Measurements from ENCODE around the gene CWF19L2. TPM values are rescaled to one million over a fixed set of nuclear protein-coding genes. Genes with fewer than 3 reads are reported as not detected.

CWF19L2 gene
- total RNA-seq, 1 experiment from 2014 or later: 10.1 TPM

DNA sequence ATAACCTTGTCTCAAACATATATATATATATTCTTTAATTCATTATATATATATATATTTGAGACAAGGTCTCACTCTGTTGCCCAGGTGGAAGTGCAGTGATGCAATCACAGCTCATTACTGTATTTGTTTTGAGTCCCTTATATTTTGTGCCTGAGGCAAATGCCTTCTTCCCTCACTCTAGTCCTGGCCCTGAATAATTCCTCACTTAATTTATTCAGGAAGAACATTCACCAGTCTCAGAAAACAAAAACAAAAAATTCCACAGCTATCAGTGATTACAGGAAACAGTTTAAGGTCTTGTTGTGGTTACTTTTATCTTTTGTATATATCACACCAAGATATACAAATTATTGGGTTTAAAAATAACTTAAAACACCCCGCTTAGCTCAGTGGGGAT, 155.7 kb downstream of the CWF19L2 start:
- no peak for DNase-seq (ENCODE audit: low read depth)

DNA sequence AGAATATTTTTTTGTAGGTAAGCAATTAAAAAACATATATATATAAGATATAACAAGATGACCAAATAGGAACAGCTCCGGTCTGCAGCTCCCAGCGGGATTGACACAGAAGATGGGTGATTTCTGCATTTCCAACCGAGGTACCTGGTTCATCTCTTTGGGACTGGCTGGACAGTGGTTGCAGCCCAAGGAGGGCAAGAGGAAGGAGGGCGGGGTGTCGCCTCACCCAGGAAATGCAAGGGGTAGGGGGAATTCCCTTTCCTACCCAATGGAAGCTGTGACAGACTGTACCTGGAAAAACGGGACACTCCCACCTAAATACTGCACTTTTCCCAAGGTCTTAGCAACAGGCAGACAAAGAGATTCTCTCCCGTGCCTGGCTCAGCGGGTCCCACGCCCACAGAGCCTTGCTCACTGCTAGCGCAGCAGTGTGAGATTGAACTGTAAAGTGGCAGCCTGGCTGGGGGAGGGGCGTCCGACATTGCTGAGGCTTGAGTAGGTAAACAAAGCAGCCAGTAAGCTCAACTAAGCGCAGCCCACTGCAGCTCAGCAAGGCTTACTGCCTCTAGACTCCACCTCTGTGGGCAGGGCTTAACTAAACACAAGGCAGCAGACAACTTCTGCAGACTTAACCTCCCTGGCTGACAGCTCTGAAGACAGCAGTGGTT, 163.8 kb downstream of the CWF19L2 start:
- no peak for DNase-seq (ENCODE audit: low read depth)

DNA sequence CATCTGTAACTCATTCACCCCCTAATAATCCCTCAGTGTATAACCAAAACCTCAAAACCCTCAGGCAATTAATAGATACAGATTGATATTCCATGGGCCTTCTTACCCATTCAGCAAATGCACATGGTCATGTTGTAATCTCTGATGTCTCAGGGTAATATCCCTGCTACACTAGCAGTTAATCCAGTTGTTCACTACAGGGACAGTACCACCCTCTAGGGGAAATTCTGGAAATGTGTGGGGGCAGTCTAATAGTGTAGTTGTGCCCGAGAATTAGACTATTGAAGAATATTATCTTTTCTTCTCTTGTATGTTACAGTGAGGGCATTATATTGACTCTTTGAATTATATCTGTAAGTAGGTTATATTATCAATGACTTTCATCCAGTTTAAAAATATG, 175.4 kb downstream of the CWF19L2 start:
- DNase-seq (ENCODE audit: low read depth): no peak

Other genes with a start within 250 kb of the CWF19L2 start
- 13.6 and 17.7 TPM in 2 replicates for gene ALKBH8, start 107.9 kb upstream of the CWF19L2 start, total RNA-seq (2014; rRNA removed; shearing (Covaris generic))
- 1.0 and 2.6 TPM in 2 replicates for gene ELMOD1, start 133.3 kb upstream of the CWF19L2 start, total RNA-seq (2014; rRNA removed; shearing (Covaris generic))